ENCODE data around the gene TOGARAM2.

The TOGARAM2 gene

DNA sequence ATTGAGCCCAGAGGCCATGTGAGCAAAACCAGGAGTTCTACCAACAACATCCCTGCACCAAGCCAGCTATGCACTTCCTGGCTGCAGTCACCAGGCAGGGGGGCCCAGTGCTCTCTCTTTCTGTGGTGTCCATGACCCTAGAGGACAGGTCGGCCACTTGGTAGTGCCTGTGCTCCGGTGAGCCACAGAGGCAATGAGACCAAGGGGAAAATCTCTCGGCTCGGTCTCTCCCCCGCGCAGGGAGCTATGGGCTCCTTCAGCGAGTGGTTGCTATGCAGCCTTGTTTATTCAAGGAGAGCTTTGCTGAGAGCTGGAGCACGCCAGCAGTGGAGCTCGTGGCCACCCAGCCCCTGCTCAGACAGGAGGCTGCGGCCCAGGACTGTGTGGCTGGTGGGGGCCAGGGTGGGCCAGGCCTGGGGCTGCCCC, at the start of gene TOGARAM2:
TSS of gene TOGARAM2 (plus strand) at position 283 of the 426 bp plus-strand sequence. CDS start 13,537 bp downstream, outside the sequence.
- no peak for DNase-seq (ENCODE audit: low read depth in 2 of 2)

- no peak for DNase-seq (ENCODE audit: low read depth in 2 of 2)
Measured at GRCh38 chr2:28934769-28935168, 46.3 kb upstream of the TOGARAM2 start.

DNA sequence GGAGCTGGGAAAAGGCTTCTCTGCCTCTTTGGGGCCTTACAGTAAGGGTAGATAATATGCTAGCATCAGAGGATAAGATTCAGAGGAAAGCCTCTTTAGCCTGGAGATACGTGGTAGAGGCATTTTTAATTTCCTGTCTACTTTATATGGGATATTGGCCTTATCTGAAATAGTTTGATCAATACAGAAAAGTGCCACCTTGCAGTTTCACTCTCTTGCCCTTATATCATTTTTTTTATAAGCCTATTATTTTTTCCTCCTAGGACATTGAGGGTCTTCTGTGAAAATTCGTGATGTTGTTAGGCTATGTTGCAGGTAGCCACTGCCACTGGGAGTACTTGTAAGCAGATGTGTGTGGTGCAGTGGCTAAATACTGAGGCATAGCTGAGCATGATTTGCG, 40.1 kb upstream of the TOGARAM2 start:
- no peak for DNase-seq (ENCODE audit: low read depth in 2 of 2)

- no peak for DNase-seq (ENCODE audit: low read depth in 2 of 2)
Measured at GRCh38 chr2:28944535-28945248, 36.4 kb upstream of the TOGARAM2 start.

GRCh38 chr2:28948160-28948559, 32.9 kb upstream of the TOGARAM2 start:
- DNase-seq (ENCODE audit: low read depth in 2 of 2) = no peak

- no peak for DNase-seq (ENCODE audit: low read depth in 2 of 2)
Measured at GRCh38 chr2:28949190-28949589, 31.9 kb upstream of the TOGARAM2 start.

DNA sequence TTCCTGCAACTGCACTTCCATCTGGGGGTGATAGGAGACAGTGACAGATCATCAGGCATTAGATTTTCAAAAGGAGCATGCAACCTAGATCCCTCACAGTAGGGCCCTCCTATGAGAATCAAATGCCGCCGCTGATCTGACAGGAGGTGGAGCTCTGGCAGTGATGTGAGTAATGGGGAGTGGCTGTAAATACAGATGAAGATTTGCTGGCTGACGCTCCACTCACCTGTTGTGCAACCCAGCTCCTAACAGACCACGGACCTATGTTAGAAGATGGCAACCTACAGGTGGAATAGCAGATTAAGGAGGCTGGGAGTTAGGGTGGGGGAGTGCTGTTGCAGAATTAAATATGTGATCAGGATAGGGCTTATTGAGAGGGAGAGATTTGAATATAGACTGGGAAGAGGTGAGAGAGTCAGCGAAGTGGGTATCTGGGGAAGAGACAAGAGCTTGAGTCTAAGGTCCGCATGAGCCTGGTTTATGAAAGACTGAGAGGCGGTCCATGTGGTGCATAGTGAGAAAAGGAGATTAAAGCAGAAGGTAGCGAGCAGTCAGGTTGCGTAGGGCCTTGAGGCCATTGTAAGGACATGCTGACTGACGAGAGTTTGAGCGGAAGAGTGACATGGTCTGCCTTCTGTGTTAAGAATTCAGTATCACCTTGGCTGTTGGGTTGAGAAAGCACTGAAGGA, 31.3 kb upstream of the TOGARAM2 start:
- no peak for DNase-seq (ENCODE audit: low read depth in 2 of 2)

DNA sequence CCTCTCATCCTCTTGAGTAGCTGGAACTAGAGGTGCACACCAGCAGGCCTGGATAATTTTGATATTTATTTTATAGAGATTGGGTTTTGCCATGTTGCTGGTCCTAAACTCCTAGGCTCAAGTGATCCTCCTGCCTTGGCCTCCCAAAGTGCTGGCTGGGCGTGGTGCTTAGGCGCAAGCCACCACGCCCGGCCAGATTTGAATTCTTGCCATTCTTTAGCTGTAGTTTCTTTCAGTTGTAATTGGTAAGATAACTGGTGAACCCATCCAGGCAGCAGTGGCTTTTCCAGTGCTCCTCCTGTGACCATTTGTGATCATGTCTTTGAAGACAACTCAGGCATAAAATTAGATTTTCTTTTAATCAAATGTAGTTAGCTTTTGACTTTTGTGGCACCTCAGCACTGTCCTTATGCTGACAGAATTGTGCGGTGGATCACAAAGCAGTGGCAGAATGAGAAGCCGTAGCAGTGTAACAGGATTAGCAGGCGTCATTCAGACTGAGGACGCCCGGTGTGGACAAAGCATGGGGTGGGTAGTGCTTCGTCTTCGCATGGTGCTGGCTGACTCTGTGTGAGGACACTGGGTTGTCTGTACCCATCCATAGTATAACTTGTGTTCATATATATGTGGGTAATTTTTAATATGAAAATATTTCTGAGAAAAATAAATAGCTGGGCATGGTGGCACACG, 30.0 kb upstream of the TOGARAM2 start:
- no peak for DNase-seq (ENCODE audit: low read depth in 2 of 2)

- DNase-seq (ENCODE audit: low read depth in 2 of 2) = no peak
Measured at GRCh38 chr2:28951910-28952835, 28.9 kb upstream of the TOGARAM2 start.

GRCh38 chr2:28952836-28953211, 28.3 kb upstream of the TOGARAM2 start:
- no peak for DNase-seq (ENCODE audit: low read depth in 2 of 2)

GRCh38 chr2:28955467-28955866, 25.6 kb upstream of the TOGARAM2 start:
- no peak for DNase-seq (ENCODE audit: low read depth in 2 of 2)

DNA sequence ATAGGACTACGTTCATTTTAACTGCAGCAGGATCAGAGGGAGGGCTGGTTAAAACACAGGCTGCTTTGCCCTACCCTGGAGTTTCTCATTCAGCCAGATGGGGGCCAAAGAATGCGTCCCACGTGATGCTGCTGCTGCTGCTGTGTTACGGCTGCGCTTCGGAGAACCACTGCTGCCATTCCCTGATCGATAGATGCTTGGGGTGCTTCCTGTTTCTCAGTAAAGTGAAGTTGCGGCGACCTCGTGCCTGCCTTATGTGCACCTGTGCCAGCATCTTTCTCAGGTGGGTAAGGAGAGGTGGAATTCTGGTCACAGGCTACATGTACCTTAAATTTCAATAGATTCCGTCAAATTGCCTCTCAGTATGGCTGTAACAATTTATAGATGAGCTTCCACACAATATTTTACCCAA, 24.7 kb upstream of the TOGARAM2 start:
- DNase-seq (ENCODE audit: low read depth in 2 of 2) = no peak

DNA sequence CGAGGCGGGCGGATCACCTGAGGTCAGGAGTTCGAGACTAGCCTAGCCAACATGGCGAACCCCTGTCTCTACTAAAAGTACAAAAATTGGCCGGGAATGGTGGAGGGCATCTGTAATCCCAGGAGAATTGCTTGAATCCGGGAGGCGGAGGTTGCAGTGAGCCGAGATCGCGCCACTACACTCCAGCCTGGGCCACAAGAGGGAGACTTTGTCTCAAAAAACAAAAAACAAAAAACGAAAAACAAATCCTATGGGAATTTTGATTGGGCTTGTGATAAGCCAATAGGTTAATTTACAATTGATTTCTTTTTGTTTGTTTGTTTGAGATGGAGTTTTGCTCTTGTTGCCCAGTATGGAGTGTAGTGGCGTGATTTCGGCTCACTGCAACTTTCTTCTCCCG, 24.2 kb upstream of the TOGARAM2 start:
- no peak for DNase-seq (ENCODE audit: low read depth in 2 of 2)

DNA sequence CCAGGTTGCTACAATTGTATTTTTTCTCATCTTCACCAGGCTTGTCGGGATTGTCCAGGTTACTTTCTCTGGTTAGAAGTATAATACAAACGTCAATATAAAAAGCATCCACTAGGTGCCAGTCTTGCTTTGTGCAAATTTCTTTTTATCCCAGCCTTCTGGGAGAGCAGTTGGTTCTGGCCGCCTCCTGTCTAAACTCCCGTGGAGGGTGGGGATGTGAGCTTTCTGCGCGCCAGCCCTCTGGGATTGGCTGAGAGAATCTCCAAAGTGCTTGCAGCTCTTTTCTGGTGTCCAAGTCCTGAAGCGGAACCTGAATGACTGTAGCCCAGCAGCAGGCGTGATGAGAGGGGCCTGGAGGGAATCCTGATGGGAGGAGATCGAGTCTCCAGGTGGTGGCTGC, 22.4 kb upstream of the TOGARAM2 start:
- DNase-seq (ENCODE audit: low read depth in 2 of 2) = no peak

DNA sequence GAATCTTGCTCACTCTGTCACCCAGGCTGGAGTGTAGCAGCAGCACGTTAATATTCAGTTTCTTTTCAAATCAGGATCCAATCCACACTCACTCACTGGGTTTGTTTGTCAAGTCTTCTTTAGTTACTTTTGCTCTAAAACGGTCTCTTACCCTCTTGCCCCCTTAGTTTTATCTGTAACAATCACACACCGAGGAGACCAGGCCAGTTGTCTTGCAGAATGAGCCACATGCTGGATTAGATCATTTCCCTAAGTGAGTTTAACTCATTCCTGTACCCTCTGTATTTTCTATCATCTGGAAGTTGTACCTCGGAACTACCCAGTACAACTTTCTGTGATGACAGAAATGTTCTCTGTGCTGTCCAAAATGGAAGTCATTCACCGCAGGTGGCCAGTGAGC, 20.7 kb upstream of the TOGARAM2 start:
- no peak for DNase-seq (ENCODE audit: low read depth in 2 of 2)

DNA sequence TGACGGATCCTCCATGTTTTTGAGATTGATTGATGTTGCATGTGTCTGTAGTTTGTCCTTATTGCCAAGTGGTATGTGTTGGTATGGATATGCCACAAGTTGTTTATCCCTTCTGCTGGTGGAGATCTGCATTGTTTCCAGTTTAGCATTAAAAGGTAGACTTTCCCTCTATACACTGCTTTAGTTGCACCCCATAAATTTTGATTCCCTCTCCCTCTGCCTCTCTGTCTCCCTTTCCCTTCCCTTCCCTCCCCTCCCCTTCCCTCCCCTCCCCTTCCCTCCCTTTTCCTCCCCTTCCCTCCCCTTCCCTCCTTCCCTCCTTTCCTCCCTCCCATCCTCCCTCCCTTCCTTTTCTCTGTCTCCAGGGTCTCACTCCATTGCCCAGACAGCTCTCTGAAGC, 18.6 kb upstream of the TOGARAM2 start:
- DNase-seq (ENCODE audit: low read depth in 2 of 2) = no peak

- DNase-seq (ENCODE audit: low read depth in 2 of 2) = no peak
Measured at GRCh38 chr2:28970464-28971160, 10.5 kb upstream of the TOGARAM2 start.

GRCh38 chr2:28972778-28973335, 8.2 kb upstream of the TOGARAM2 start:
- DNase-seq (ENCODE audit: low read depth in 2 of 2) = no peak

- DNase-seq (ENCODE audit: low read depth in 2 of 2) = no peak
Measured at GRCh38 chr2:28974252-28974651, 6.8 kb upstream of the TOGARAM2 start.

DNA sequence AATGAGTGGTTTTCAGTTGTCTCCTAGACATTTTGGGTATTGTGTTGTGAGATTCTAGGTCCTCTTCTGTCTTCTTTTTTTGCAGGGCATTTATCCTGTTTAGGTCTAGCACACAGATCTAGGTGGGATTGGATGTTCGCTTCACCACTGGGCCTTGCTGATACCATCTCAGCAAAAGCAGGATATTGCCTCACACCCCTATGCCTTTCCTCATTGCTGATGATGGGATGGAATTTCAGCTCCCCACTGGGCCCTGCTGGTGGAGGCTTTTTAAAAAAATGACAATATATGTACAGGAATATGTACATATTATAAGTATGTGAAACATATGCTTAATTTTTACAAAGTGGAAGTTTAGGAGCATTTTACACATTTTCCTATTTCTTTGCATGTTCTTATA, 5.4 kb upstream of the TOGARAM2 start:
- DNase-seq (ENCODE audit: low read depth in 2 of 2) = no peak

- no peak for DNase-seq (ENCODE audit: low read depth in 2 of 2)
Measured at GRCh38 chr2:28976584-28976983, 4.5 kb upstream of the TOGARAM2 start.

Measured in stimulated activated CD8-positive, alpha-beta memory T cell treated with anti-CD3 and anti-CD28 coated beads, Interleukin-15, amount 100 ng/mL, for 4 hours (primary cell).